H9 (cell line): ENCODE data around the gene FAM3A. TPM values are rescaled to one million over a fixed set of nuclear protein-coding genes. Genes with fewer than 3 reads are reported as not detected.
"Not testable (repeated sequence)": the region's sequence is repeated elsewhere in the genome, so short reads cannot be mapped to it uniquely, and the experiment has no call there.

Experiments used
- DNase-seq: peaks from one replicate; pipeline ENCODE4 v3.0.0-alpha.2; 2017
- H2AFZ ChIP-seq: one replicate; pipeline ENCODE4 v1.6.1; 2013; ENCODE audit warnings: mild to moderate bottlenecking, low read length, control low read depth, moderate library complexity
- H2AK5ac ChIP-seq: 2 replicates; pipeline ENCODE4 v1.6.1; 2013; ENCODE audit warnings: low read length, control low read depth, mixed read lengths; ENCODE audit not compliant: insufficient read length
- H2BK120ac ChIP-seq: one replicate; pipeline ENCODE4 v1.6.1; 2013; ENCODE audit warnings: low read depth, mild to moderate bottlenecking, low read length, control low read depth, inconsistent platforms; ENCODE audit not compliant: poor library complexity, severe bottlenecking
- H2BK12ac ChIP-seq: 2 replicates; pipeline ENCODE4 v1.6.1; 2013; ENCODE audit warnings: low read length, control low read depth, mixed read lengths, low read depth; ENCODE audit not compliant: insufficient read length
- H2BK15ac ChIP-seq: 2 replicates; pipeline ENCODE4 v1.6.1; 2013; ENCODE audit warnings: low read depth, low read length, control low read depth
- H2BK20ac ChIP-seq: one replicate; pipeline ENCODE4 v1.6.1; 2013; ENCODE audit warnings: low read depth, mild to moderate bottlenecking, low read length, control low read depth, inconsistent platforms; ENCODE audit not compliant: poor library complexity, severe bottlenecking
- H2BK5ac ChIP-seq: 2 replicates; pipeline ENCODE4 v1.6.1; 2013; ENCODE audit warnings: low read length, control low read depth, mixed read lengths; ENCODE audit not compliant: insufficient read length
- H3K14ac ChIP-seq: 2 replicates; pipeline ENCODE4 v1.6.1; 2013; ENCODE audit warnings: low read length, control low read depth; ENCODE audit not compliant: insufficient read depth
- H3K18ac ChIP-seq: 2 replicates; pipeline ENCODE4 v1.6.1; 2013; ENCODE audit warnings: low read depth, mild to moderate bottlenecking, mixed read lengths, low read length, control low read depth; ENCODE audit not compliant: insufficient read length
- H3K23ac ChIP-seq: 2 replicates; pipeline ENCODE4 v1.6.1; 2013; ENCODE audit warnings: low read length, control low read depth, mixed read lengths, low read depth; ENCODE audit not compliant: insufficient read length
- H3K23me2 ChIP-seq: 2 replicates; pipeline ENCODE4 v1.6.1; 2013; ENCODE audit warnings: low read depth, mild to moderate bottlenecking, mixed read lengths, low read length, control low read depth; ENCODE audit not compliant: insufficient read length, poor library complexity, severe bottlenecking
- H3K27ac ChIP-seq: 2 replicates; pipeline ENCODE4 v1.5.1; 2013; ENCODE audit warnings: low read length, control low read depth, mixed read lengths, low read depth; ENCODE audit not compliant: insufficient read length
- H3K27me3 ChIP-seq: 2 replicates; pipeline ENCODE4 v1.6.1; 2013; ENCODE audit warnings: low read length, control low read depth, inconsistent platforms; ENCODE audit not compliant: insufficient read depth
- H3K4ac ChIP-seq: 2 replicates; pipeline ENCODE4 v1.6.1; 2013; ENCODE audit warnings: low read depth, mild to moderate bottlenecking, control low read depth, inconsistent platforms, low read length, moderate library complexity
- H3K4me1 ChIP-seq: 2 replicates; pipeline ENCODE4 v1.6.1; 2013; ENCODE audit warnings: low read length, control low read depth, inconsistent platforms; ENCODE audit not compliant: insufficient read depth
- H3K4me2 ChIP-seq: 2 replicates; pipeline ENCODE4 v1.6.1; 2013; ENCODE audit warnings: low read length, control low read depth, mixed read lengths; ENCODE audit not compliant: insufficient read length, insufficient read depth
- H3K56ac ChIP-seq: 2 replicates; pipeline ENCODE4 v1.6.1; 2013; ENCODE audit warnings: low read depth, mild to moderate bottlenecking, mixed read lengths, low read length, control low read depth; ENCODE audit not compliant: insufficient read length
- H3K79me1 ChIP-seq: 2 replicates; pipeline ENCODE4 v1.6.1; 2013; ENCODE audit warnings: low read depth, mild to moderate bottlenecking, moderate library complexity, low read length, control low read depth, inconsistent platforms; ENCODE audit not compliant: insufficient read depth, poor library complexity, severe bottlenecking
- H3K79me2 ChIP-seq: 2 replicates; pipeline ENCODE4 v1.6.1; 2013; ENCODE audit warnings: low read length, control low read depth, inconsistent platforms; ENCODE audit not compliant: insufficient read depth
- H3K9ac ChIP-seq: 2 replicates; pipeline ENCODE4 v1.6.1; 2013; ENCODE audit warnings: low read length, control low read depth, mixed read lengths; ENCODE audit not compliant: insufficient read length; ENCODE audit errors: extremely low read depth
- H3K9me3 ChIP-seq: one replicate; pipeline ENCODE4 v1.6.1; 2013; ENCODE audit warnings: low read depth, low read length, inconsistent platforms; ENCODE audit not compliant: control insufficient read depth
- H3T11ph ChIP-seq: one replicate; pipeline ENCODE4 v1.6.1; 2013; ENCODE audit warnings: mild to moderate bottlenecking, low read length, control low read depth, inconsistent platforms
- H4K20me1 ChIP-seq: one replicate; pipeline ENCODE4 v1.6.1; 2013; ENCODE audit not compliant: control insufficient read depth, insufficient read length, insufficient read depth
- H4K5ac ChIP-seq: 2 replicates; pipeline ENCODE4 v1.6.1; 2013; ENCODE audit warnings: low read depth, mild to moderate bottlenecking, mixed read lengths, low read length, control low read depth; ENCODE audit not compliant: insufficient read length
- H4K8ac ChIP-seq: replicated peaks from 2 replicates; pipeline ENCODE4 v1.6.1; 2013; ENCODE audit warnings: low read length, control low read depth, mixed read lengths, low read depth; ENCODE audit not compliant: insufficient read length
- H4K91ac ChIP-seq: 2 replicates; pipeline ENCODE4 v1.6.1; 2013; ENCODE audit warnings: low read depth, mild to moderate bottlenecking, moderate library complexity, mixed read lengths, low read length, control low read depth; ENCODE audit not compliant: insufficient read length
- H3K27ac Mint-ChIP-seq, 3 experiments: 2 replicates in 2 of 3; 3 replicates in 1 of 3; pipeline ENCODE4 v1.8.0; 2020 to 2021; ENCODE audit warnings: mixed read lengths in 3 of 3, mild to moderate bottlenecking in 1 of 3, moderate library complexity in 1 of 3
- H3K27me3 Mint-ChIP-seq: 2 replicates; pipeline ENCODE4 v1.8.0; 2021; ENCODE audit warnings: low read depth, mild to moderate bottlenecking, moderate library complexity, mixed read lengths
- H3K36me3 Mint-ChIP-seq, 3 experiments: 2 replicates in 2 of 3; 3 replicates in 1 of 3; pipeline ENCODE4 v1.8.0; 2020 to 2021; ENCODE audit warnings: low read depth in 3 of 3, mixed read lengths in 3 of 3; ENCODE audit not compliant: insufficient read depth in 1 of 3
- H3K4me1 Mint-ChIP-seq, 2 experiments: 2 replicates each; pipeline ENCODE4 v1.8.0; 2020; ENCODE audit warnings: mixed read lengths in 2 of 2
- H3K4me3 Mint-ChIP-seq, 2 experiments: 2 replicates in 1 of 2; 3 replicates in 1 of 2; pipeline ENCODE4 v1.8.0; 2020 to 2021; ENCODE audit warnings: mild to moderate bottlenecking in 2 of 2, mixed read lengths in 2 of 2, moderate library complexity in 1 of 2
- H3K9me3 Mint-ChIP-seq, 2 experiments: 2 replicates in 1 of 2; 3 replicates in 1 of 2; pipeline ENCODE4 v1.8.0; 2020; ENCODE audit warnings: mild to moderate bottlenecking in 2 of 2, mixed read lengths in 2 of 2, moderate library complexity in 1 of 2
- WGBS: extraction: QIAGEN DNeasy Blood & Tissue Kit; methylation state at CpG from one replicate; pipeline ENCODE4 v1.1.7; 2013; ENCODE audit warnings: missing lambda C conversion rate, low lambda C conversion rate, mixed read lengths; ENCODE audit not compliant: insufficient read length; ENCODE audit errors: extremely low coverage; 5-methylcytosine and 5-hydroxymethylcytosine counted together
- total RNA-seq: library from RNA; stranded (reverse); gene quantifications from 2 replicates; pipeline ENCODE4 v1.2.1, GENCODE V29; 2021
- TF ChIP-seq, protein P1 (sequence below): fragments of 200-600 bp; sonication (generic); conservative IDR thresholded peaks from 3 replicates; pipeline ENCODE4 v1.8.0; 2021; ENCODE audit warnings: antibody characterized with exemption, mild to moderate bottlenecking

FAM3A gene
- total RNA-seq, 1 experiment from 2014 or later, result 22.8 TPM

DNA sequence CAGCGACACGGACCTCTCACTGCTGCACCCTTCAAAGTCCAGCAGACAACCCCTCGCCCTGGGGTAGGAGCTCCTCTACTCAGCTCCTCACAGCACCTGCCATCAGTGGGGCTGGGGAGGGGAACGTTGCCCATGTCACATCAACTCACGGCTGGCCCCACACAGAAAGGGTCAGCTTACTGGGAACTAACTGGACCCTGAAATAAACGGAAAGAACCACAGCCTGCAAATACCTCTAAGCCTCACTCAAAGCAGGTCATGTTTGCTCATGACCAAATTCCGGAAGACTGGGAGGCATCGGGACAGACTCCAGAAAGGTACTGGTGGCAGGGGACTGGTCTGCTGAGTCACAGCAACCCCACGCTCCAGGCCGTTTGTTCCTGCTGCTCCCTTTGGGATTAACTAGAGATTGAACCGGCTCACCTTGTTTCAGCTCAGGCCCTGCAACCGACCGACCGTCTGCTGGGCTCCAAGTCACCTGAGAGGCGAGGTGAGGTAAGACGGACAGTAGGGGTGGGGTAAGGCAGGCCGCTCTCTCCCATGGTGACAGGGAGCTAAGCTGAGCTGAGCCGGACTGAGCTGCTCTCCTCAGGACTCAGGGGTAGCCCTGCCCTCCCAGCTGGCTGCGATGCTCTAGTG is 25.0 kb upstream of the FAM3A start:
- no peak overlapping the region for H3K27ac ChIP-seq
- no peak overlapping the region for H4K8ac ChIP-seq
- H4K5ac ChIP-seq, result no peak overlapping the region
- no CpG with 5 or more reads among the region's 19 CpGs for WGBS
- no peak overlapping the region for H2BK12ac ChIP-seq
- TF ChIP-seq, protein P1, sequence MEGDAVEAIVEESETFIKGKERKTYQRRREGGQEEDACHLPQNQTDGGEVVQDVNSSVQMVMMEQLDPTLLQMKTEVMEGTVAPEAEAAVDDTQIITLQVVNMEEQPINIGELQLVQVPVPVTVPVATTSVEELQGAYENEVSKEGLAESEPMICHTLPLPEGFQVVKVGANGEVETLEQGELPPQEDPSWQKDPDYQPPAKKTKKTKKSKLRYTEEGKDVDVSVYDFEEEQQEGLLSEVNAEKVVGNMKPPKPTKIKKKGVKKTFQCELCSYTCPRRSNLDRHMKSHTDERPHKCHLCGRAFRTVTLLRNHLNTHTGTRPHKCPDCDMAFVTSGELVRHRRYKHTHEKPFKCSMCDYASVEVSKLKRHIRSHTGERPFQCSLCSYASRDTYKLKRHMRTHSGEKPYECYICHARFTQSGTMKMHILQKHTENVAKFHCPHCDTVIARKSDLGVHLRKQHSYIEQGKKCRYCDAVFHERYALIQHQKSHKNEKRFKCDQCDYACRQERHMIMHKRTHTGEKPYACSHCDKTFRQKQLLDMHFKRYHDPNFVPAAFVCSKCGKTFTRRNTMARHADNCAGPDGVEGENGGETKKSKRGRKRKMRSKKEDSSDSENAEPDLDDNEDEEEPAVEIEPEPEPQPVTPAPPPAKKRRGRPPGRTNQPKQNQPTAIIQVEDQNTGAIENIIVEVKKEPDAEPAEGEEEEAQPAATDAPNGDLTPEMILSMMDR, result no peak
- no peaks in the 10 kb centered on the region for H3K79me1 ChIP-seq
- no peak overlapping the region for H3K14ac ChIP-seq
- H3K4me3 Mint-ChIP-seq, result no peak overlapping the region
- H2BK15ac ChIP-seq, result no peak overlapping the region
- no peak overlapping the region for H3T11ph ChIP-seq
- no peaks in the 10 kb centered on the region for H4K20me1 ChIP-seq
- H3K9me3 ChIP-seq, result peaks cover 39% of the 10 kb centered on the region
- peaks cover 1 to 4% of the 10 kb centered on the region in 2 experiments; a peak in 3 of 4 replicates for H3K4me1 Mint-ChIP-seq
- H3K18ac ChIP-seq, result no peak overlapping the region
- no peak overlapping the region for H3K23ac ChIP-seq
- DNase-seq, result no peak
- no peaks in the 10 kb centered on the region for H3K79me2 ChIP-seq
- peaks cover 58 to 76% of the 10 kb centered on the region in 2 experiments for H3K9me3 Mint-ChIP-seq
- H2BK5ac ChIP-seq, result no peak overlapping the region
- H3K4me1 ChIP-seq, result no peaks in the 10 kb centered on the region
- H3K23me2 ChIP-seq, result no peaks in the 10 kb centered on the region
- H3K4ac ChIP-seq, result no peak overlapping the region
- no peak overlapping the region for H3K56ac ChIP-seq
- no peak overlapping the region for H2AK5ac ChIP-seq
- no peak overlapping the region for H4K91ac ChIP-seq
- H3K27me3 Mint-ChIP-seq, result peaks cover 2% of the 10 kb centered on the region
- no peaks in the 10 kb centered on the region for H3K27me3 ChIP-seq
- H2BK120ac ChIP-seq, result no peak overlapping the region
- no peak overlapping the region; a peak in 2 of 7 replicates for H3K27ac Mint-ChIP-seq
- peaks cover 30 to 54% (median 45%) of the 10 kb centered on the region in 3 experiments for H3K36me3 Mint-ChIP-seq
- H2BK20ac ChIP-seq, result no peak overlapping the region
- H3K9ac ChIP-seq, result no peak overlapping the region
- no peak overlapping the region for H3K4me2 ChIP-seq
- H2AFZ ChIP-seq, result no peak overlapping the region

DNA sequence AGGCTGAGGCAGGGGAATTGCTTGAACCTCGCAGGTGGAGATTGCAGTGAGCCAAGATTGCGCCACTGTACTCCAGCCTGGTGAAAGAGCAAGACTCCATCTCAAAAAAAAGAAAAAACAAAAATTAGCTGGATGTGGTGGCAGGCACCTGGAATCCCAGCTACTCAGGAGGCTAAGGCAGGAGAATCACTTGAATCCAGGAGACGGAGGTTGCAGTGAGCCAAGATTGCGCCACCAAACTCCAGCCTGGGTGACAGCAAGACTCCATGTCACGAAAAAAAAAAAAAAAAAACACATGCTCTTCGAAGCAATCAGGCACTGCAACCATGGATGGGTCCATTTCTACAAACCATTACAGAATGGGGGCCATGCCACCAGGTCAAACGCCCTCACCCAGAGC is 24.3 kb upstream of the FAM3A start:
- H3K4ac ChIP-seq, H3K27me3 ChIP-seq, H3K14ac ChIP-seq, H3K4me3 Mint-ChIP-seq, H2AK5ac ChIP-seq, H4K91ac ChIP-seq, H4K5ac ChIP-seq, H3T11ph ChIP-seq, H3K4me1 Mint-ChIP-seq, H3K27ac ChIP-seq, H4K8ac ChIP-seq, H3K18ac ChIP-seq, H2BK15ac ChIP-seq, H3K56ac ChIP-seq, H3K9ac ChIP-seq, H2BK20ac ChIP-seq, H3K23ac ChIP-seq, DNase-seq, H3K4me2 ChIP-seq, H3K27ac Mint-ChIP-seq, H2BK5ac ChIP-seq, H2BK12ac ChIP-seq, H4K20me1 ChIP-seq, H3K79me1 ChIP-seq, H3K23me2 ChIP-seq, H3K4me1 ChIP-seq, H3K79me2 ChIP-seq, H2AFZ ChIP-seq, H3K27me3 Mint-ChIP-seq, H2BK120ac ChIP-seq: not testable (repeated sequence)
- WGBS, result no CpG with 5 or more reads among the region's 7 CpGs
- H3K9me3 Mint-ChIP-seq, result peaks cover 58 to 76% of the 10 kb centered on the region in 2 experiments
- H3K36me3 Mint-ChIP-seq, result peaks cover 32 to 54% (median 41%) of the 10 kb centered on the region in 3 experiments
- peaks cover 38% of the 10 kb centered on the region for H3K9me3 ChIP-seq
